Smooth muscle cell (in vitro differentiated cells): Measurements from ENCODE around the gene PSME4. TPM values are rescaled to one million over a fixed set of nuclear protein-coding genes. Genes with fewer than 3 reads are reported as not detected.
"Not testable (repeated sequence)": the region's sequence is repeated elsewhere in the genome, so short reads cannot be mapped to it uniquely, and the experiment has no call there.

Experiments used
- DNase-seq: peaks from one replicate; lab custom pipeline; 2025; ENCODE audit not compliant: unreplicated experiment; lab: John Stamatoyannopoulos, UW
- H2AFZ ChIP-seq: fragments of 200-600 bp; sonication (generic); 2 replicates; pipeline ENCODE4 v1.6.0; 2016; ENCODE audit warnings: antibody characterized with exemption, low read depth, mild to moderate bottlenecking
- H3F3A ChIP-seq: fragments of 200-600 bp; sonication (generic); 2 replicates; pipeline ENCODE4 v1.6.0; 2017; ENCODE audit warnings: antibody characterized with exemption, low read depth
- H3K27ac ChIP-seq: fragments of 200-600 bp; sonication (generic); 2 replicates; pipeline ENCODE4 v1.5.1; 2016; ENCODE audit warnings: low read depth, mild to moderate bottlenecking
- H3K27me3 ChIP-seq: fragments of 200-600 bp; sonication (generic); 2 replicates; pipeline ENCODE4 v1.6.1; 2016; ENCODE audit warnings: low read depth, mild to moderate bottlenecking
- H3K36me3 ChIP-seq: fragments of 200-600 bp; sonication (generic); 2 replicates; pipeline ENCODE4 v1.5.1; 2016; ENCODE audit warnings: low read depth
- H3K4me1 ChIP-seq: fragments of 200-600 bp; sonication (generic); 2 replicates; pipeline ENCODE4 v1.5.1; 2016; ENCODE audit warnings: low read depth
- H3K4me2 ChIP-seq: fragments of 200-600 bp; sonication (generic); 2 replicates; pipeline ENCODE4 v1.6.0; 2016; ENCODE audit warnings: mild to moderate bottlenecking
- H3K4me3 ChIP-seq: fragments of 200-600 bp; sonication (generic); 2 replicates; pipeline ENCODE4 v1.5.1; 2016; ENCODE audit warnings: mild to moderate bottlenecking
- H3K79me2 ChIP-seq: fragments of 200-600 bp; sonication (generic); 2 replicates; pipeline ENCODE4 v1.6.0; 2016; ENCODE audit warnings: low read depth, mild to moderate bottlenecking
- H3K9ac ChIP-seq: fragments of 200-600 bp; sonication (generic); 2 replicates; pipeline ENCODE4 v1.6.0; 2016; ENCODE audit warnings: low read depth
- H3K9me3 ChIP-seq: fragments of 200-600 bp; sonication (generic); replicated peaks from 2 replicates; pipeline ENCODE4 v1.5.1; 2016; ENCODE audit warnings: low read depth
- H4K20me1 ChIP-seq: fragments of 200-600 bp; sonication (generic); 2 replicates; pipeline ENCODE4 v1.6.0; 2016; ENCODE audit warnings: low read depth
- WGBS: methylation state at CpG from one replicate; pipeline ENCODE4 v1.1.7; 2016; ENCODE audit warnings: low lambda C conversion rate; 5-methylcytosine and 5-hydroxymethylcytosine counted together
- polyA plus RNA-seq: library from polyadenylated mRNA; unstranded; fragments of >200 nt; fragmentation: Nextera tagmentation; extraction: Ambion mirVana; gene quantifications from 2 replicates; pipeline ENCODE4 v1.2.1, GENCODE V29; 2016
- total RNA-seq: library from RNA; depleted of rRNA; stranded (reverse); fragments of >200 nt; gene quantifications from 2 replicates; pipeline ENCODE4 v1.2.3, GENCODE V29; 2014
- TF ChIP-seq, protein P1 (sequence below): fragments of 200-600 bp; sonication (generic); IDR thresholded peaks from 2 replicates; pipeline ENCODE4 v1.5.1; 2017; ENCODE audit warnings: borderline replicate concordance, mild to moderate bottlenecking, antibody characterized with exemption; ENCODE audit not compliant: insufficient read depth, poor library complexity, severe bottlenecking

Gene PSME4
- total and polyA plus RNA-seq, 2 experiments from 2014 or later = 11.3 to 65.2 TPM

DNA sequence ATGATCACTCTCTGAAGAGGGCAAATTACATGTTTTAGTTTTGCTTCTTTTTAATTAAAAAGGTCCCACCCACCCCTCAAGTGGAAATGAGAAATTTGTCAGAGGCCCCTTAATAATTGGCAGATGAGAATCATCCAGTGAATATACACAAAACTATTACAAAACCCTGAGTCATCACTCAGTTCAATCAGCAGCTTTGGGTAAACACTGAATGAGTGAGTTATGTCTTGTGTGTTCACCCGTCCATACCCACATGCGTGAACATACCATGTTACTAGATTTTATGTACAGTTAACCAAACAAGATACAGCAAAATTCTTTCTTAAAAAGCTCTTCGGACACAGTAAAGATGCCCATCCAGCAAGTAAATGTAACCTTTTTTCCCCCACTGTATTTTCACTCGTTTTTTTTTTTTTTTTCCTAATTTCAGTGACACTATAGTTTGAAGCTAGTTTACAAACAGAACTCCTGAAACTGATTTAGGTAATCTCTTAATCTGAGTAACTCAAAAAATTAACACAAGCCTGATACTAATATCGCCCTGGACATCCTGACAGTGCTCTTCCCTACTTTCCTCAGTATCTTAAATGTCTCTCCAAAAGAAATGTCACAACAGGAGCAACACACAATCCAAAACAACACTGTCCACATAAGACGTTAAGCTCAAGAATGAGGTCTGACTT, 1.4 kb downstream of the PSME4 start:
- no peaks in the 10 kb centered on the region for H3K9me3 ChIP-seq
- TF ChIP-seq, protein P1, sequence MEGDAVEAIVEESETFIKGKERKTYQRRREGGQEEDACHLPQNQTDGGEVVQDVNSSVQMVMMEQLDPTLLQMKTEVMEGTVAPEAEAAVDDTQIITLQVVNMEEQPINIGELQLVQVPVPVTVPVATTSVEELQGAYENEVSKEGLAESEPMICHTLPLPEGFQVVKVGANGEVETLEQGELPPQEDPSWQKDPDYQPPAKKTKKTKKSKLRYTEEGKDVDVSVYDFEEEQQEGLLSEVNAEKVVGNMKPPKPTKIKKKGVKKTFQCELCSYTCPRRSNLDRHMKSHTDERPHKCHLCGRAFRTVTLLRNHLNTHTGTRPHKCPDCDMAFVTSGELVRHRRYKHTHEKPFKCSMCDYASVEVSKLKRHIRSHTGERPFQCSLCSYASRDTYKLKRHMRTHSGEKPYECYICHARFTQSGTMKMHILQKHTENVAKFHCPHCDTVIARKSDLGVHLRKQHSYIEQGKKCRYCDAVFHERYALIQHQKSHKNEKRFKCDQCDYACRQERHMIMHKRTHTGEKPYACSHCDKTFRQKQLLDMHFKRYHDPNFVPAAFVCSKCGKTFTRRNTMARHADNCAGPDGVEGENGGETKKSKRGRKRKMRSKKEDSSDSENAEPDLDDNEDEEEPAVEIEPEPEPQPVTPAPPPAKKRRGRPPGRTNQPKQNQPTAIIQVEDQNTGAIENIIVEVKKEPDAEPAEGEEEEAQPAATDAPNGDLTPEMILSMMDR = no peak
- no peaks in the 10 kb centered on the region for H3K27me3 ChIP-seq
- peaks cover 12% of the 10 kb centered on the region for H3K4me1 ChIP-seq
- H3F3A ChIP-seq = no peaks in the 10 kb centered on the region
- H3K79me2 ChIP-seq = peaks cover 62% of the 10 kb centered on the region
- DNase-seq = no peak
- WGBS = 3% methylated on average over 6 of the region's 6 CpGs
- H3K9ac ChIP-seq = peak overlapping the region; percentile 91
- H3K36me3 ChIP-seq = no peaks in the 10 kb centered on the region
- H3K27ac ChIP-seq = peak overlapping the region; percentile 95
- peaks cover 61% of the 10 kb centered on the region for H4K20me1 ChIP-seq
- H2AFZ ChIP-seq = no peak overlapping the region
- peak overlapping the region; percentile 87 for H3K4me2 ChIP-seq
- H3K4me3 ChIP-seq = peak overlapping the region; percentile 81

DNA sequence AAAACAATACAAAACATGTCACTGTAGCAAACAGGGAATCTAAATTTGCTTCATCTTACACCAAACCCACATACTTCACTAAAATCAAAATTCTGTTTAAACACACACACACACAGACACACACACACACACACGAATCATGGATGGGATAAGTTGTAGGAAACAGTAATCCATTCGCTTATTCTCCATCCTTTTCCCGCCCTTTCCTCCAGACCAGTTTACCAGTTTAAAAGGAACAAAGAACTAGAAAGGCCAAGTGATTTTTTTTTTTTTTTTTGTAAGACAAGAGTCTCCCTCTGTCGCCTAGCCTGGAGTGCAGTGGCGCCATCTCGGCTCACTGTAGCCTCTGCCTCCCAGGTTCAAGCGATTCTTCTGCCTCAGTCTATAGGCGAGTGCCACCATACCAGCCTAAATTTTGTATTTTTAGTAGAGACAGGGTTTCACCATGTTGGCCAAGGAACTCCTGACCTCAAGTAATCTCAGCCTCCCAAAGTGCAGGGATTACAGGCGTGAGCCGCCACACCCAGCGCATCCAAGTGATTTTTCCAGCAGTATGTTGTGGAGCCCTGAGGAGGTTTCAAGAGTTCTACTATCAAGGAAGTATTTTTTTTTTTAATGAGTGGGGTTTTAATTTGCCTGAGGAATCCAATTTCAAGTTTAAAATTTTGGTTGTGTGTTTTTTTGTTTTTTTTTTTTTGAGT, 5.7 kb downstream of the PSME4 start:
- TF ChIP-seq, protein P1 = no peak
- H3K4me2 ChIP-seq = no peak overlapping the region

DNA sequence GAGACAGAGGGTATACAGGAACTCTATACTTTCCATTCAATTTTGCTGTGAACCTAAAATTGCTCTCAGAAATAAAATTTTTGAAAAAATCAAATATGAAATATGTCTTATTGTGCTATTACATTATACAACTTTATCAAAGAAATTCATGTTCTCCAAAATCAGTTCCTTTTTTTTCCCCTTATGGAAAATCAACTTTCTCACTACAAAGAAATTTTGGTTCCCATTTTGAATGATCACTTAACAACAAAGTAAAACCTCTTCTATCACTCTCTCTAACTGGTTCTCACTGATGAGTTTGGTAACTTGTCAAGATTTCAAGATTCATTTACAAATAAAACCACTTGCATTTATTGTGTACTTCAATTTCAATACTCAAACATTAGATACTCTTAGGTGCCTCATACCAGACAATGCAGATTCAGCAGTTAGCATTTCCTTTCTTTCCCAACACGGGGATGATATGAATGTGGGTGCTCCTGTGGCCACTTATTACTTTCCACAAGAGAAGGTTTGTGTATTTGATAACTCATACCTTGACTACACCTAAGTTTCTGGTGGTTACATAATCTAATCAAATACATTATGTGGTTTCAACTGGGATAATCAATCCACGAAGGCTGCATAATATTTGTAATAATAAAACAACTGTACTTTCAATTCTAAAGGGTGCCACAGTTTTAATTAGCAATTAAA, 6.4 kb downstream of the PSME4 start:
- H3K36me3 ChIP-seq = no peaks in the 10 kb centered on the region
- H3K4me1 ChIP-seq = peaks cover 26% of the 10 kb centered on the region
- no peaks in the 10 kb centered on the region for H3K27me3 ChIP-seq
- no peak overlapping the region for H3K4me3 ChIP-seq
- TF ChIP-seq, protein P1 = no peak
- no peaks in the 10 kb centered on the region for H3K9me3 ChIP-seq
- no peak overlapping the region for H3K27ac ChIP-seq
- H4K20me1 ChIP-seq = peaks cover 99% of the 10 kb centered on the region
- WGBS = 59% methylated on average over 2 of the region's 2 CpGs
- peaks cover 100% of the 10 kb centered on the region for H3K79me2 ChIP-seq
- H3K9ac ChIP-seq = no peak overlapping the region
- no peak overlapping the region for H3K4me2 ChIP-seq
- DNase-seq = no peak
- no peaks in the 10 kb centered on the region for H3F3A ChIP-seq
- no peak overlapping the region for H2AFZ ChIP-seq

More for the DNA sequence above, 5.7 kb downstream of the PSME4 start:
- no peak overlapping the region for H3K9ac ChIP-seq
- no peaks in the 10 kb centered on the region for H3K9me3 ChIP-seq
- H3K27me3 ChIP-seq = no peaks in the 10 kb centered on the region
- no peak overlapping the region for H2AFZ ChIP-seq
- H3F3A ChIP-seq = no peaks in the 10 kb centered on the region
- H4K20me1 ChIP-seq = peaks cover 99% of the 10 kb centered on the region
- no peaks in the 10 kb centered on the region for H3K36me3 ChIP-seq
- peaks cover 100% of the 10 kb centered on the region for H3K79me2 ChIP-seq
- DNase-seq = no peak
- H3K27ac ChIP-seq = no peak overlapping the region
- no peak overlapping the region for H3K4me3 ChIP-seq
- H3K4me1 ChIP-seq = peaks cover 26% of the 10 kb centered on the region
- 84% methylated on average over 11 of the region's 11 CpGs for WGBS

DNA sequence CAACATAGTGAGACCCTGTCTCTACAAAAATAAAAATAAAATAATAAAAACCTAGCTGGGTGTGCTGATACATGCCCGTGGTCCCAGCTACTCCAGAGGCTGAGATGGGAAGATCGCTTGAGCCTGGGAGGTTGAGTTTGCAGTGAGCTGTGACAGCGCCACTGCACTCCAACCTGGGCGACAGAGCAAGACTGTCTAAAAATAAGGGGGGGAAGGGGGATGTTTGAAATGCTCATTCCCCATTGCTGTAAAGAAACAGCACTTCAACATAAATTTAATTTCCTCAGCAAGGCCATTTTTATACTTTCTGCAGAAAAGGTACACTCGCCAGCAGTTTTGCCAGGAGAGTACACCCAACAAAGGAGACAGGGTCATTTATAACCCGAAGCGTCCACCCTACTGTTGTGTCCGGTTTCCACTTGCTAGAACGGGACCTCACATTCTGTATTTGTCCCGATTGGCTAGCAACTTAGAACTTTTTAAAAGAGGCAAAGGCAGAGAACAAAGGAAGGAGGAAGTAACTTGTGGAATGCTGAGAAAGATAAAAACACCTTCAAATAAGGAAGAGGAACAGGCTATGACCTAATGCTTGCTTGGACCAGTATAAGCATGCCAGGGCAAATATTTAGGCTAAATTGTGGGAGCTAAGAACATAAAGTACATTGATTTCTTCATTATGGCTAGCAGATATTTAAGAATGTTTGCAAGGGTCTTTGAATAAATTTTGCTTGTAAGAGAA, 9.1 kb downstream of the PSME4 start:
- H3K79me2 ChIP-seq = peaks cover 100% of the 10 kb centered on the region
- peaks cover 99% of the 10 kb centered on the region for H4K20me1 ChIP-seq
- WGBS = 51% methylated on average over 10 of the region's 10 CpGs
- H3K36me3 ChIP-seq, H2AFZ ChIP-seq, H3K9me3 ChIP-seq, H3K4me3 ChIP-seq, DNase-seq, H3F3A ChIP-seq, H3K9ac ChIP-seq, H3K27me3 ChIP-seq: not testable (repeated sequence)
- H3K4me1 ChIP-seq = peaks cover 26% of the 10 kb centered on the region
- peak overlapping the region; percentile 36 for H3K27ac ChIP-seq
- peak overlapping the region; percentile 56 for H3K4me2 ChIP-seq
